Astrocyte (in vitro differentiated cells and primary cell): Measurements from ENCODE around the gene TCF7L2.

ENCODE experiments used
- EZH2 ChIP-seq: IDR thresholded peaks from 2 replicates; pipeline ENCODE4 v1.6.1; 2012; ENCODE audit warnings: mild to moderate bottlenecking, low read length, inconsistent platforms; ENCODE audit not compliant: insufficient read depth
- TF ChIP-seq, protein P1 (sequence below): IDR thresholded peaks from 2 replicates; pipeline ENCODE4 v1.5.1; 2011; ENCODE audit warnings: low read depth, mild to moderate bottlenecking, inconsistent platforms, low read length, moderate library complexity; ENCODE audit not compliant: insufficient read depth

DNA sequence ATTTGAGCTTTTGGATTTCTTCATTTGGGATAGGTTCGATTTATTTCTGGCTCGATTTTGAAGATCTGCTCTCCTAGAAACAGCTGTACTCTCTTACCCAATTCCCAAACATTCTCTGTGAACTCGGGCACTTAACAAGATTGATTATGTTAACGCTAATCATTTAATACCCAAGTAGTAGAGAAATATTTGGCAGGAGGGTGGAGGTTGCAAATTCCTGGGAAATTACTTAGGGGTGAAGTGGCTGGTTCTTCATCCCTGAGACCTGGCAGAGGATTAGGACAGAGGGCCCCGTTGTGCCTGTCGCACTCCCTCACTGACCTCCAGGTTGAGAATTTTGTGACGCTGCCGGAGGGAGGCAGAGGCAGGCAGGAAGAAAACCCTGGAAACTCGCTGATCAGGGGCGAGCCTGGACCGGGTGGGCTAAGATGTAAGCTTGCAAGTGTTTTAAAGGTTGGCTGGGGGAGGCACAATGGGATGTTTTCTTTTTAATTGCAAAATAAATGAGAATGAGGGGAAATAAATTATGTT is 182.6 kb downstream of the TCF7L2 start:
- TF ChIP-seq, protein P1, sequence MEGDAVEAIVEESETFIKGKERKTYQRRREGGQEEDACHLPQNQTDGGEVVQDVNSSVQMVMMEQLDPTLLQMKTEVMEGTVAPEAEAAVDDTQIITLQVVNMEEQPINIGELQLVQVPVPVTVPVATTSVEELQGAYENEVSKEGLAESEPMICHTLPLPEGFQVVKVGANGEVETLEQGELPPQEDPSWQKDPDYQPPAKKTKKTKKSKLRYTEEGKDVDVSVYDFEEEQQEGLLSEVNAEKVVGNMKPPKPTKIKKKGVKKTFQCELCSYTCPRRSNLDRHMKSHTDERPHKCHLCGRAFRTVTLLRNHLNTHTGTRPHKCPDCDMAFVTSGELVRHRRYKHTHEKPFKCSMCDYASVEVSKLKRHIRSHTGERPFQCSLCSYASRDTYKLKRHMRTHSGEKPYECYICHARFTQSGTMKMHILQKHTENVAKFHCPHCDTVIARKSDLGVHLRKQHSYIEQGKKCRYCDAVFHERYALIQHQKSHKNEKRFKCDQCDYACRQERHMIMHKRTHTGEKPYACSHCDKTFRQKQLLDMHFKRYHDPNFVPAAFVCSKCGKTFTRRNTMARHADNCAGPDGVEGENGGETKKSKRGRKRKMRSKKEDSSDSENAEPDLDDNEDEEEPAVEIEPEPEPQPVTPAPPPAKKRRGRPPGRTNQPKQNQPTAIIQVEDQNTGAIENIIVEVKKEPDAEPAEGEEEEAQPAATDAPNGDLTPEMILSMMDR, result no peak
- TF ChIP-seq EZH2, result no peak
